Activated CD8-positive, alpha-beta memory T cell treated with anti-CD3 and anti-CD28 coated beads, Interleukin-2, amount 10 ng/mL, durations not matched to agents 7 days and 5 days (primary cell): ENCODE data around the gene PDE4D. TPM values are rescaled to one million over a fixed set of nuclear protein-coding genes. Genes with fewer than 3 reads are reported as not detected.

Experiments used
- ATAC-seq: fragments of 150-1000 bp; cut with Tn5 transposase; one replicate; pipeline ENCODE4 v1.10.0; 2021; ENCODE audit warnings: moderate library complexity
- CTCF ChIA-PET: fragments of 350-600 bp; sonication (Branson Sonifier 250); formaldehyde crosslinking; loops from one replicate; lab custom pipeline; 2021; ENCODE audit warnings: antibody characterized with exemption; lab: Charles Lee
- DNase-seq: peaks from one replicate; pipeline ENCODE4 v3.0.0-alpha.2; 2020
- H3K27ac Mint-ChIP-seq: one replicate; pipeline ENCODE4 v1.8.0; 2021; ENCODE audit warnings: mild to moderate bottlenecking, mixed read lengths
- H3K27me3 Mint-ChIP-seq: one replicate; pipeline ENCODE4 v1.8.0; 2021; ENCODE audit warnings: mixed read lengths
- H3K36me3 Mint-ChIP-seq: one replicate; pipeline ENCODE4 v1.8.0; 2021; ENCODE audit warnings: mild to moderate bottlenecking, mixed read lengths
- H3K4me1 Mint-ChIP-seq: one replicate; pipeline ENCODE4 v1.8.0; 2021; ENCODE audit warnings: mixed read lengths
- H3K4me3 Mint-ChIP-seq: one replicate; pipeline ENCODE4 v1.8.0; 2021; ENCODE audit warnings: mild to moderate bottlenecking, moderate library complexity, mixed read lengths
- H3K9me3 Mint-ChIP-seq: one replicate; pipeline ENCODE4 v1.8.0; 2022; ENCODE audit warnings: low read depth, mixed read lengths
- total RNA-seq, 2 experiments: library from RNA; stranded (reverse); gene quantifications; one replicate each; pipeline ENCODE4 v1.2.3, GENCODE V29; 2021

The PDE4D gene
- total RNA-seq, 2 experiments from 2014 or later, result 59.3 to 66.2 TPM

DNA sequence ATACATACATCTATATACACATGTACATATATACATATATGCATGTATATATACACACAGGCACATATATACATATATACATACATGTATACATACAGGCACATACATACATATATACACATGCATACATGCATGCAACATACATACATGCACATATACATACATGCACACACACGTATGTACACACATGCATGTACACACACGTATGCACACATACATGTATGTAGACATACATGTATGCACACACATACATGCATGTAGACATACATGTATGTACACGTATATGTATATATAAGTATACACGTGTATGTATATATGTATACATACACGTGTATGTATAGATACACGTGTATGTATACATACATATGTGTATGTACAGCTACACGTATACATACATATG, 693.7 kb downstream of the PDE4D start:
- H3K36me3 Mint-ChIP-seq, result no peaks in the 10 kb centered on the region
- no peaks in the 10 kb centered on the region for H3K27me3 Mint-ChIP-seq
- H3K4me1 Mint-ChIP-seq, result peaks cover 6% of the 10 kb centered on the region
- ATAC-seq (no peak), DNase-seq (no peak)
- H3K27ac Mint-ChIP-seq, result no peak overlapping the region
- CTCF ChIA-PET, result no interaction called here
- no peaks in the 10 kb centered on the region for H3K9me3 Mint-ChIP-seq
- no peak overlapping the region for H3K4me3 Mint-ChIP-seq

DNA sequence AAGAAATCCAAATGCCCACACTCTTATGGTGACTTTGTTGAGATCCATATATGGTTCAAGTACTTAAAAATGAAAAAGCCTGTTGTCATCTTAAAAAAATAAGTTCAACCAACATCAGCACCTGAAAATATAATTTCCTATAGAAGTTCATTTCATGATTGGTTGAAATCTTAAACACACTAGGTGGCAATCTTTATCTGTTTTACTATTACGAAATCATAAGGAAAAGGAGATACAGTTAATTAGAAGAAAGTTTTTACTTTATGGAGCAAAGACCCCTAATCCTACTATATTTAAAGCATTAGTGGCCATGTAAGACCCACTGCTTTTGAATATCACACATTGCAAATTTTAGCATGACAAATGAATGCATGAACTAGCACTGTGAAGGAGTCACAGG, 694.7 kb downstream of the PDE4D start:
- ATAC-seq (no peak), DNase-seq (no peak)
- CTCF ChIA-PET, result no interaction called here
- peaks cover 6% of the 10 kb centered on the region for H3K4me1 Mint-ChIP-seq
- H3K4me3 Mint-ChIP-seq, result no peak overlapping the region
- no peak overlapping the region for H3K27ac Mint-ChIP-seq
- H3K9me3 Mint-ChIP-seq, result no peaks in the 10 kb centered on the region
- no peaks in the 10 kb centered on the region for H3K36me3 Mint-ChIP-seq
- peaks cover 2% of the 10 kb centered on the region for H3K27me3 Mint-ChIP-seq

DNA sequence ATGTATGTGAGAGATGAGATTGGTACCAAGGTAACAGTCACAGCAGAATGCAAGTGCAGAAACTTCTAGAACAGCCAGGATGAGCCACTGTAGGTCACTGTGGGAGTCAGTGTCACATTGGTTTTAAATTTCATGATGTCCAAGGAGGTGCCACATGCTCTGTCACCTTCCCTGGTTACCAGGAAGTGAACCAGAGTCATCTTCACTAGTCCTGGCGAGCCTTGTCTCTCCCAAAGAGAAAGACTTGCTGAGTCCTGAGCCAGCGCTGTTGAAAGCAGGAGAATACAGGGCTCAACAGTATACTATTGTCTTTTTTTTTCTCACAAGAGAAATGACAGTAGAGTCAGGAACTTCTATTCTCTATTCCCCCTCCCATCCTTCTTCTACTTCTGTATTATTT, 695.2 kb downstream of the PDE4D start:
- CTCF ChIA-PET, result interaction anchor here (1.0 to 1.2 kb wide), 2 partner anchors 14 to 312 kb away, joined by 3 read pairs; no protein-coding TSS in a partner anchor
- Mint-ChIP-seq H3K4me3 (no peak overlapping the region), H3K9me3 (no peaks in the 10 kb centered on the region), H3K4me1 (peaks cover 6% of the 10 kb centered on the region), H3K36me3 (no peaks in the 10 kb centered on the region), H3K27me3 (peaks cover 2% of the 10 kb centered on the region), H3K27ac (no peak overlapping the region)
- DNase-seq (no peak), ATAC-seq (no peak)

DNA sequence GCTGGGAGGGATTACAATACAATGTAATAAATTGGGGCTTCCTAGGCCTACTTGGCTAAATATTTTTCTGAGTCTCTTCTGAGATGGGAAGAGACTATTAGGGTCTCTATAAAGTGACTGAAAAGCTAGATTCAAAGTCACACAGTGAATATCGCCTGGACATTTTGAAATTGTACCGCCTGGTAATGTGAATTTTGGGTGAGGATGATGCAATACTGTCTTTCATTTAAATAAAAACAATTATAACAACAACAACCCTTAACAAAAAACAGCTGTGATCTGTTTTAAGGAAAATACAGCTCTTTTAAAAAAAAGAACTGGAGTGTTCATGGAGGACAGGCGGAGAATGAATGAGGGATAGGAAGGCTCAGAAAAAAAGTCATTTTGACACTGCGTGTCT, 695.6 kb downstream of the PDE4D start:
- Mint-ChIP-seq H3K4me1 (peaks cover 6% of the 10 kb centered on the region), H3K36me3 (no peaks in the 10 kb centered on the region), H3K9me3 (no peaks in the 10 kb centered on the region), H3K27me3 (peaks cover 2% of the 10 kb centered on the region), H3K27ac (no peak overlapping the region), H3K4me3 (no peak overlapping the region)
- DNase-seq, result no peak
- no peak for ATAC-seq
- CTCF ChIA-PET, result interaction anchor here (1.0 to 1.2 kb wide), 2 partner anchors 14 to 312 kb away, joined by 3 read pairs; no protein-coding TSS in a partner anchor

DNA sequence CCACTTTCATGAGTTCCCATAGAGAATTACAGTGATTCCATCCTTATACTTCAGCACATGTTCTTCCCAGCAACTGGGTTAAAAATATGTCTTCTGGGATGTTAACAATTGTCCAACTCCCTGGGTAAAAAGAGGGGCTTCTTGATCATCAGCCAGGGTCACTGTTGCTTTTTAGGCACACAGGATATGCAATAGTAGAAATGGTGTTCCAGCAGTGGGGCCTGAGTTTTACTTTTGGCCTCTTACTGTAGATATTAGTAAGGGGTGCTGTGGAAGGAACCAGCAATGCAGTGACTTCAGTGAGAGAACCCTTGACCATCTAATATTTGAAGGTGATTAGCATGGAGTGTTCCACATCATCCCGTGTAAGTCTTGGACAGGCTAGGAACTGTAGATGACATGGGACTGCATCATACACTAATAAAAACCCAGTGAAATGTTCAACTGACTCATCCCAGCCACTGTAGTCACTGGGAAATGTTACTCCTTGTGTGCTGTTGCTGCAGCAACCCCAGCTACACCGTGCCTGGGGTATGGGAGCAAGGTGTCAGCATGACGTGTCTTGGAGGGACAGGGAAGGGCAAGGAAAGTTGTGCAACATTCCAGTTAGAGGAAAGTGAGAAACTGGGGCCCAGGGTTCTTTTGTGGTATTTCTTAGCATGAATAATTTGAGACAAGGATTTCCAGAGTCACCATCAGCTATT, 699.8 kb downstream of the PDE4D start:
- Mint-ChIP-seq H3K36me3 (no peaks in the 10 kb centered on the region), H3K4me3 (no peak overlapping the region), H3K9me3 (no peaks in the 10 kb centered on the region), H3K27ac (no peak overlapping the region), H3K4me1 (peaks cover 3% of the 10 kb centered on the region), H3K27me3 (peaks cover 13% of the 10 kb centered on the region)
- CTCF ChIA-PET, result no interaction called here
- ATAC-seq (no peak), DNase-seq (no peak)

DNA sequence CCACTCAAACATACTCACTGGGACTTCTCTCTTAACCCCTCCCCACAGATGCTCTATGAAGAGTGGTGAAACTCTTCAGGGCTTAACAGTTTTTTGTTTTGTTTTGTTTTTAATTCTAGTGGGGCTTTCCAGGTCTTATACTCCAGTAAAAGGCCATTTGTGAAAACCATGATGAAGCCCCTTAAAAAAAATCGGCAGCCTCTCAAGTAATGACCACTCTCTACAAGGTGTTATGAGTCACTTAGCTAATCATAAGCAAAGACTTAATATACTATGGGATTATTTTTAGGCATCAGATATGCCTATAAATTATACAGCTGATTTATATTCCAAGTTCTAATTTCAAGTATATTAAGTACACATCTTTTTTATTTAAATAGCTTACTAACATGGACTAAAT, 702.8 kb downstream of the PDE4D start:
- DNase-seq (no peak), ATAC-seq (no peak)
- CTCF ChIA-PET, result interaction anchor here (0.7 to 7.0 kb wide), 6 partner anchors 10 to 304 kb away, joined by 3 to 52 read pairs (median 26); no protein-coding TSS in a partner anchor
- Mint-ChIP-seq H3K27ac (no peak overlapping the region), H3K9me3 (no peaks in the 10 kb centered on the region), H3K4me3 (no peak overlapping the region), H3K36me3 (no peaks in the 10 kb centered on the region), H3K4me1 (peaks cover 13% of the 10 kb centered on the region), H3K27me3 (peaks cover 32% of the 10 kb centered on the region)

DNA sequence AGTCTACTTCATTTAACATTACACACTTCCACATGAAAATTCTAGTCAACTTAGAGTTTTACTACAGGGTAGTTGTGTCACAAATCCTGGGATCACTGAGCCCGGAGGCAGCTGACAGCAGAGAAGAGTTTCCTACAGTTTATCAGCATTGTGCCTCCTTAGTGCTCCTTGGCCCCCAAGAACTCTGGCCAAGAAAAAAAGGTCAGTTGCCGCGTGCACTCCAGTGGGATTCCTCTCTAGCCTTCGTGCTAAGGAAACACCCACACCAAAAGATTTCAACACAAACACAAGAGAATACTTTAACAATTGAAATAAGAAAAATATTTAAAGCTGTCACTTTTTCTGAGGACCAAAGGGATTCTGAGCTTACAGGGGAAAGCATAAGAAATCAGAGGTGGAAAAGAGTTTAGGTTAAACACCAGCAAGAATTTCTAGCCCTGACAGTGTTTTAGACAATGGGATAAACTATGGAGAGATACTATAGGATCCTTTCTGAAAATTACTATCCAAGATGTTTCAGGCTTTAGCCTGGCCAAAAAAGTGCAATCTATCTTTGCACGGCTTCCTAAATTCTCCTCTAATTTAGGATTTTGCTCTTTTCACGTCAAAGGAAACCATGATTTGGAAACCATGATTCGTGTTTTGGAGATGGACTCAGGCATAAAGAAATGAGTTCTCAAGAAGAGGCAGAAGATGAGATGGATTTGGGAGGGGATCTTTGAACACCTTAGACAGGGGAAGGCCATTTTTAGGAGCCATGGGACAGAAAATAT, 703.9 kb downstream of the PDE4D start:
- ATAC-seq, result no peak

DNA sequence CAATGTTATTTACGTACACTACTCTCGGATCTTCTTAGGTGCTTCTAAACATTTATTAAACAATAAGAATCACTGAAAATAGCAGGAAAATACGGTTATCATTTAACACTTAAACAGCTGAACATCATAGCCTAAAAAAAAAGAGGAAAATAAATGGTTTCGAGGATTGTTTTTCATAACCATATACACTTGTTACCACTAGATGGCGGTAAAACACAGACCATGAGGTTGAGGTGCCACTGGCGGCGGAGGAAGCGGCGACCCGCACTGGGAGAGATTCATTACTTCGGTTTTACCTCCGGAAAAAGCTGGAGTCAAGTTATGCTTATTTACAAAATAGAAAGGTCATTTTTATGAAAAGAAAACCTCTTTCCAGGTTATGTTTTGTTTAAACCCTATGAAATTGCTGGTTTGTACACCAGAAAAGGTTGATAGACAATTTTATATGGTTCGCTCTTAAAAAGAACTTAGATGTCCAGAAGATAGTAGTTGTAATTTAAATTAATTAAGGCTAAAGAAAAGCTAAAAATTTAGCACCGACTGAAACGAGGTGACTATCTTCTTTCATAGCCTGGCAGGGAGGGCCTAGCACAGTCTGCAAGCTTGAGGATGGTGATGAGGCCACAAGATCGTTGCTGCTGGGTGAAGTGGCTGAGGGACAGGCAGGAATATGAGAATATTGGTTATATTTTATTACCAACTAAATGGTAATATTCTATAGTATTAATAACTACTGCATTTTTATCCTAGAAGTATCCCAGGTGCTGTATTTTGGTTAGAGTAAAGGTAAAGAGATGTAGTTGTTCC, 704.9 kb downstream of the PDE4D start:
- no peak overlapping the region for H3K27ac Mint-ChIP-seq
- no peaks in the 10 kb centered on the region for H3K36me3 Mint-ChIP-seq
- peaks cover 42% of the 10 kb centered on the region for H3K27me3 Mint-ChIP-seq
- peak overlapping the region; percentile 21 for H3K4me3 Mint-ChIP-seq
- ATAC-seq (peak; percentile 78), DNase-seq (peak; percentile 75)
- no peaks in the 10 kb centered on the region for H3K9me3 Mint-ChIP-seq
- CTCF ChIA-PET, result interaction anchor here (0.7 to 7.0 kb wide), 52 partner anchors 10 to 611 kb away, joined by 3 to 52 read pairs (median 4); no protein-coding TSS in a partner anchor
- H3K4me1 Mint-ChIP-seq, result peaks cover 13% of the 10 kb centered on the region

More for the DNA sequence above, 703.9 kb downstream of the PDE4D start:
- no peaks in the 10 kb centered on the region for H3K36me3 Mint-ChIP-seq
- peaks cover 13% of the 10 kb centered on the region for H3K4me1 Mint-ChIP-seq
- H3K27me3 Mint-ChIP-seq, result peaks cover 42% of the 10 kb centered on the region
- no peaks in the 10 kb centered on the region for H3K9me3 Mint-ChIP-seq
- H3K4me3 Mint-ChIP-seq, result no peak overlapping the region
- H3K27ac Mint-ChIP-seq, result no peak overlapping the region
- DNase-seq, result no peak
- CTCF ChIA-PET, result interaction anchor here (1.0 to 7.0 kb wide), 14 partner anchors 11 to 483 kb away, joined by 3 to 52 read pairs (median 15); no protein-coding TSS in a partner anchor

DNA sequence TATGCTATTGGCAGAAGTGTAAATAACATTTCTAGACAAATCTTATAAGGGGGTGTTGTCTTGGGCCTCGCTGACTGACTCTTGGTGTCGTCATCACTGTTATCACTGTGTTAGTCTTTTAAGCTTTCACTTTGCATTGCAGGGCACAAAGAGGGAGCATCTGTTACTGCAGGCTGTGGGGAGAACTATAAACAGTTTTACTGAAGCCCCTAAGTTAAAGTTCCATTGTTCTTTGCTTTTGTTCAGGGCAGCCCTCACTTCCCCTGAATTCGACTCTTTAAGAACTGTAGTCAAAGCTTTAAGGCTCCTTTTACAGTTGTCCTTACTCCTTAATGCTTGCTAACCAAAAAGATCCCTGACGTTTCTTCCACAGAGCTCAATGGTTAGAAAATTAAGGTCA, 705.7 kb downstream of the PDE4D start:
- no peak for DNase-seq
- ATAC-seq, result peak; percentile 49
- peaks cover 42% of the 10 kb centered on the region for H3K27me3 Mint-ChIP-seq
- CTCF ChIA-PET, result interaction anchor here (0.6 to 7.0 kb wide), 53 partner anchors 9 to 612 kb away, joined by 3 to 52 read pairs (median 4); no protein-coding TSS in a partner anchor
- H3K4me1 Mint-ChIP-seq, result peaks cover 13% of the 10 kb centered on the region
- H3K27ac Mint-ChIP-seq, result no peak overlapping the region
- no peaks in the 10 kb centered on the region for H3K9me3 Mint-ChIP-seq
- no peaks in the 10 kb centered on the region for H3K36me3 Mint-ChIP-seq
- H3K4me3 Mint-ChIP-seq, result peak overlapping the region; percentile 21

DNA sequence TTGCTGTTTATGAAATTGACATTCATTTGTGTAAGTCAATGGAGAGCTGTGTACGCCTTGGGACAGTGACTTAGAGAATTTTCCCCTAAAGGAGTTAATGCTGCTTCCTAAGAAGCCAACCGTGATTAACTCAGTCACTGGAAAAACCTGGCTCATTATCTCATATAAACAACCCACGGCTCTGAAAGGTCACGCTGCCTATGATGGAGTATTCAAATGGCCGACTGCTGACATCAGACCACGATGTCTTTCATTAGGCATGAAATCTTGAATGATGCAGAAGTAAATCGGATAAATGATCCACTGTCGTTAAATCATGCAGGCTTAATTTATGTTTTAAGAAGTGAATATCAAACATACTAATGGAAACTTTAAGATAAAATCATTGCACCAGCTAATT, 706.9 kb downstream of the PDE4D start:
- Mint-ChIP-seq H3K4me3 (no peak overlapping the region), H3K4me1 (peaks cover 13% of the 10 kb centered on the region), H3K9me3 (no peaks in the 10 kb centered on the region), H3K27ac (no peak overlapping the region), H3K36me3 (no peaks in the 10 kb centered on the region), H3K27me3 (peaks cover 46% of the 10 kb centered on the region)
- DNase-seq (no peak), ATAC-seq (no peak)
- CTCF ChIA-PET, result interaction anchor here (1.3 to 7.0 kb wide), 6 partner anchors 12 to 300 kb away, joined by 4 to 49 read pairs (median 32); no protein-coding TSS in a partner anchor

DNA sequence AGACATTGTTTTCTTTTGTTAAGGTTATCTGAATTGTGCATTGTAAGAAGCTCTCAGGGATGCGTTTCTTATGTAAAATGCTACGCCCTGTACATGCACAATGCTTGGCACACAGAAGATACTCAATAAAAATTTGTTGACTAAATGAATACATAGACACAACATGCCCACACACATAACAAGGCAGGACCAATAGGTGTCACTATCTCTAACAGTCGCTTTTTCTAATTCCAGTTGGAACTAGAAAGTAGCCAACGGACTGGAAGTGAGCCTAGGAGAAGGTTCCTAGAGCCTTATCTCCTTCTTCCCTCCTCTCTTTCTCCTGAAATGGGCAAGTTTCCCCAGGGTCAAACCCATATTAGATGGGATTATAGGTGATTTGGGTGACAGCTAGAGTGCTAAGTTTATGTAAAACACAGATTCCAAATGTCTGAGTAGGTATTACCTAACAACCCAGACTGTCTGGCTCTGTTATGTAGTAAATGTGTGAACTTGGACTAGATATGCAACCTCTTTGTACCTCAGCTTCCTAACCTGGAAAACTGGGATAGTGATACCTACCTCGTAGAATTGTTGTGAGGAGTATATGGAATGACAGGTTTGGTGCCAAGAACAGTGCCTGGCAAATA, 707.7 kb downstream of the PDE4D start:
- H3K27me3 Mint-ChIP-seq, result peaks cover 46% of the 10 kb centered on the region
- H3K36me3 Mint-ChIP-seq, result no peaks in the 10 kb centered on the region
- peaks cover 13% of the 10 kb centered on the region for H3K4me1 Mint-ChIP-seq
- no peaks in the 10 kb centered on the region for H3K9me3 Mint-ChIP-seq
- no peak overlapping the region for H3K27ac Mint-ChIP-seq
- CTCF ChIA-PET, result interaction anchor here (0.7 to 7.0 kb wide), 6 partner anchors 11 to 299 kb away, joined by 3 to 49 read pairs (median 4); no protein-coding TSS in a partner anchor
- DNase-seq (no peak), ATAC-seq (no peak)
- no peak overlapping the region for H3K4me3 Mint-ChIP-seq

DNA sequence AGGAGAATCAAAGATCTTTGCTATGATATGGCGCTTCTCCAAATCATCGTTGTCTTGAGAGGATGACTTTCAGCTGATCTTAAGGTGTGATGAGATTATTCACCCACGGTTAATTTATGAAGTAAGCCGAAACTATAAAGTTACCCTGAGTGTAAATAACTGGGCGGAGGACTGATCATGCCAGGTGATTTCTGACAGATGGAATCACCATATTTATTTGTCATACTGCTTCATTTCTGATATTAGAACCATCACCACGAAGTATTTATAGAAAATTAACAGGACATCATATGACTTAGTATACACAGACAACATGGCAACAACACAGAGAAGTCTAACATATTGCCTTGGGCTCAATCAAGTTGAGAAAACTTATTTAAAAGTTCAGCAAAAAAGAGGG, 708.8 kb downstream of the PDE4D start:
- CTCF ChIA-PET, result interaction anchor here (1.1 to 7.0 kb wide), 5 partner anchors 10 to 298 kb away, joined by 3 to 49 read pairs (median 6); no protein-coding TSS in a partner anchor
- Mint-ChIP-seq H3K27ac (no peak overlapping the region), H3K36me3 (no peaks in the 10 kb centered on the region), H3K9me3 (no peaks in the 10 kb centered on the region), H3K27me3 (peaks cover 48% of the 10 kb centered on the region), H3K4me3 (no peak overlapping the region), H3K4me1 (peaks cover 13% of the 10 kb centered on the region)
- no peak for ATAC-seq
- no peak for DNase-seq
